HEK293T (cell line): ENCODE results near the gene RNF130.

Experiments used
- CTCF ChIA-PET: fragments of 350-600 bp; formaldehyde crosslinking; extraction: SDS; loops from one replicate; lab custom pipeline; 2021; ENCODE audit warnings: antibody characterized with exemption, inconsistent platforms; lab: Yijun Ruan, JAX
- POLR2A ChIA-PET: fragments of 350-600 bp; formaldehyde crosslinking; extraction: SDS; loops from one replicate; lab custom pipeline; 2020; ENCODE audit warnings: antibody characterized with exemption, inconsistent platforms; lab: Yijun Ruan, JAX
- DNase-seq: peaks from one replicate; pipeline ENCODE4 v3.0.0; 2012; ENCODE audit warnings: mixed read lengths; ENCODE audit errors: extremely low spot score
- ARNT ChIP-seq: fragments of 450-650 bp; IDR thresholded peaks from 2 replicates; pipeline ENCODE4 v1.6.1; 2017; ENCODE audit warnings: mild to moderate bottlenecking
- BHLHE40 ChIP-seq: fragments of 450-650 bp; IDR thresholded peaks from 2 replicates; pipeline ENCODE4 v1.6.1; 2016; ENCODE audit warnings: mild to moderate bottlenecking, moderate library complexity, borderline replicate concordance
- CTBP1 ChIP-seq: fragments of 450-650 bp; IDR thresholded peaks from 2 replicates; pipeline ENCODE4 v1.6.1; 2016; ENCODE audit warnings: borderline replicate concordance
- ELF4 ChIP-seq: fragments of 450-650 bp; IDR thresholded peaks from 2 replicates; pipeline ENCODE4 v1.6.1; 2017; ENCODE audit warnings: antibody characterized with exemption
- FOXA1 ChIP-seq: fragments of 450-650 bp; IDR thresholded peaks from 2 replicates; pipeline ENCODE4 v1.6.1; 2016; ENCODE audit warnings: mild to moderate bottlenecking
- FOXK2 ChIP-seq: fragments of 450-650 bp; IDR thresholded peaks from 2 replicates; pipeline ENCODE4 v1.6.1; 2016; ENCODE audit warnings: mild to moderate bottlenecking
- FOXM1 ChIP-seq: fragments of 450-650 bp; IDR thresholded peaks from 2 replicates; pipeline ENCODE4 v1.6.1; 2017; ENCODE audit warnings: mild to moderate bottlenecking, borderline replicate concordance
- HDGF ChIP-seq: fragments of 450-650 bp; IDR thresholded peaks from 2 replicates; pipeline ENCODE4 v1.6.1; 2017; ENCODE audit warnings: antibody characterized with exemption, borderline replicate concordance
- L3MBTL2 ChIP-seq: fragments of 450-650 bp; conservative IDR thresholded peaks from 2 replicates; pipeline ENCODE4 v1.6.1; 2016; ENCODE audit warnings: mild to moderate bottlenecking
- LEF1 ChIP-seq: fragments of 450-650 bp; IDR thresholded peaks from 2 replicates; pipeline ENCODE4 v1.6.1; 2017; ENCODE audit warnings: mild to moderate bottlenecking, borderline replicate concordance
- NFRKB ChIP-seq: fragments of 450-650 bp; IDR thresholded peaks from 2 replicates; pipeline ENCODE4 v1.6.1; 2016; ENCODE audit warnings: mild to moderate bottlenecking, moderate library complexity
- PKNOX1 ChIP-seq: fragments of 450-650 bp; IDR thresholded peaks from 2 replicates; pipeline ENCODE4 v1.6.1; 2016
- SP1 ChIP-seq: fragments of 450-650 bp; IDR thresholded peaks from 2 replicates; pipeline ENCODE4 v1.6.1; 2017
- SUZ12 ChIP-seq: fragments of 450-650 bp; IDR thresholded peaks from 2 replicates; pipeline ENCODE4 v1.6.1; 2016; ENCODE audit warnings: mild to moderate bottlenecking
- TARDBP ChIP-seq: fragments of 450-650 bp; IDR thresholded peaks from 2 replicates; pipeline ENCODE4 v1.6.1; 2016
- ZNF384 ChIP-seq: fragments of 450-650 bp; IDR thresholded peaks from 2 replicates; pipeline ENCODE4 v1.6.1; 2016

Gene RNF130

GRCh38 chr5:180047667-180048066 lies 23.9 kb downstream of the RNF130 start:
- POLR2A ChIA-PET = no interaction called here

GRCh38 chr5:180046656-180047055 lies 24.9 kb downstream of the RNF130 start:
- no peak for DNase-seq
- no peak for TF ChIP-seq FOXA1
- no peak for TF ChIP-seq PKNOX1
- no peak for TF ChIP-seq TARDBP
- TF ChIP-seq NFRKB = no peak
- TF ChIP-seq ELF4 = no peak
- TF ChIP-seq BHLHE40 = no peak
- TF ChIP-seq SUZ12 = no peak
- TF ChIP-seq L3MBTL2 = no peak
- TF ChIP-seq FOXK2 = no peak
- no peak for TF ChIP-seq HDGF
- TF ChIP-seq SP1 = no peak
- TF ChIP-seq FOXM1 = no peak
- no peak for TF ChIP-seq ARNT
- TF ChIP-seq LEF1 = no peak
- TF ChIP-seq CTBP1 = no peak
- TF ChIP-seq ZNF384 = no peak
- ChIA-PET CTCF (no interaction called here), POLR2A (no interaction called here)

More at GRCh38 chr5:180047667-180048066, 23.9 kb downstream of the RNF130 start:
- CTCF ChIA-PET = no interaction called here
- TF ChIP-seq LEF1 = no peak
- TF ChIP-seq FOXM1 = no peak
- TF ChIP-seq BHLHE40 = no peak
- no peak for TF ChIP-seq FOXK2
- no peak for TF ChIP-seq FOXA1
- no peak for TF ChIP-seq ELF4
- no peak for TF ChIP-seq PKNOX1
- no peak for TF ChIP-seq L3MBTL2
- TF ChIP-seq HDGF = no peak
- no peak for TF ChIP-seq ZNF384
- TF ChIP-seq NFRKB = no peak
- DNase-seq = no peak

GRCh38 chr5:180045889-180046499 lies 25.6 kb downstream of the RNF130 start:
- no peak for TF ChIP-seq TARDBP
- no peak for TF ChIP-seq NFRKB
- TF ChIP-seq L3MBTL2 = no peak
- no peak for TF ChIP-seq HDGF
- ChIA-PET POLR2A (no interaction called here), CTCF (no interaction called here)
- DNase-seq = no peak

- no peak for DNase-seq
- TF ChIP-seq L3MBTL2 = no peak
- TF ChIP-seq PKNOX1 = no peak
- TF ChIP-seq SP1 = no peak
- no peak for TF ChIP-seq ZNF384
- TF ChIP-seq CTBP1 = no peak
- no peak for TF ChIP-seq FOXK2
- TF ChIP-seq HDGF = no peak
- no peak for TF ChIP-seq NFRKB
- no peak for TF ChIP-seq ARNT
- no peak for TF ChIP-seq FOXM1
- no peak for TF ChIP-seq FOXA1
- TF ChIP-seq SUZ12 = no peak
- TF ChIP-seq TARDBP = no peak
- no peak for TF ChIP-seq LEF1
- TF ChIP-seq BHLHE40 = no peak
- no peak for TF ChIP-seq ELF4
- CTCF ChIA-PET = no interaction called here
- POLR2A ChIA-PET = no interaction called here
Measured at GRCh38 chr5:180043377-180043776, 28.2 kb downstream of the RNF130 start.

- TF ChIP-seq L3MBTL2 = no peak
- no peak for TF ChIP-seq CTBP1
- TF ChIP-seq ELF4 = no peak
- TF ChIP-seq PKNOX1 = no peak
- TF ChIP-seq ZNF384 = no peak
- no peak for TF ChIP-seq LEF1
- no peak for TF ChIP-seq HDGF
- TF ChIP-seq FOXA1 = no peak
- TF ChIP-seq SUZ12 = no peak
- TF ChIP-seq SP1 = no peak
- ChIA-PET CTCF (no interaction called here), POLR2A (no interaction called here)
- DNase-seq = no peak
Measured at GRCh38 chr5:180041301-180042274, 30.0 kb downstream of the RNF130 start.
